A673 (cell line): Measurements from ENCODE around the gene ADAM30. TPM values are rescaled to one million over a fixed set of nuclear protein-coding genes. Genes with fewer than 3 reads are reported as not detected.

Experiments used
- BruUV-seq: library from RNA; stranded (reverse); fragments of 400-500 nt; replicated peaks from 2 replicates; lab custom pipeline; 2021; lab: Mats Ljungman, UMichigan
- CTCF ChIA-PET: fragments of 300-600 bp; sonication (Branson Sonifier 250); formaldehyde crosslinking; loops from one replicate; lab custom pipeline; 2022; ENCODE audit warnings: antibody characterized with exemption; lab: Charles Lee
- POLR2A ChIA-PET: fragments of 300-600 bp; sonication (Branson Sonifier 250); formaldehyde crosslinking; loops from one replicate; lab custom pipeline; 2022; ENCODE audit warnings: antibody characterized with exemption; ENCODE audit not compliant: low non-redundant PET; lab: Charles Lee
- DNase-seq: peaks from one replicate; pipeline ENCODE4 v3.0.0-alpha.2; 2015; ENCODE audit warnings: low spot score
- H3K27ac ChIP-seq: fragments of 200-600 bp; sonication (generic); 2 replicates; pipeline ENCODE4 v1.5.1; 2016; ENCODE audit warnings: mixed run types, low read depth, mild to moderate bottlenecking, mixed read lengths, antibody characterized with exemption, low read length; ENCODE audit not compliant: poor library complexity, severe bottlenecking
- H3K27me3 ChIP-seq: fragments of 200-600 bp; sonication (generic); replicated peaks from 2 replicates; pipeline ENCODE4 v1.6.1; 2017; ENCODE audit warnings: mixed run types, low read depth, mild to moderate bottlenecking, mixed read lengths, antibody characterized with exemption, low read length; ENCODE audit not compliant: insufficient read depth, poor library complexity
- H3K36me3 ChIP-seq: fragments of 200-600 bp; sonication (generic); 2 replicates; pipeline ENCODE4 v1.6.1; 2016; ENCODE audit warnings: mixed run types, mild to moderate bottlenecking, mixed read lengths, antibody characterized with exemption, low read length; ENCODE audit not compliant: insufficient read depth, poor library complexity, severe bottlenecking
- H3K4me1 ChIP-seq: fragments of 200-600 bp; sonication (generic); 2 replicates; pipeline ENCODE4 v1.6.1; 2017; ENCODE audit warnings: mixed run types, mild to moderate bottlenecking, mixed read lengths, antibody characterized with exemption, low read length; ENCODE audit not compliant: insufficient read depth, poor library complexity, severe bottlenecking
- H3K4me3 ChIP-seq: fragments of 200-600 bp; sonication (generic); 2 replicates; pipeline ENCODE4 v1.5.1; 2016; ENCODE audit warnings: low read depth, mixed run types, mild to moderate bottlenecking, mixed read lengths, low read length; ENCODE audit not compliant: poor library complexity, severe bottlenecking
- H3K9me3 ChIP-seq: fragments of 200-600 bp; sonication (generic); 2 replicates; pipeline ENCODE4 v1.6.1; 2016; ENCODE audit warnings: mixed run types, low read depth, mild to moderate bottlenecking, mixed read lengths, antibody characterized with exemption, low read length; ENCODE audit not compliant: poor library complexity, severe bottlenecking
- EZH2 ChIP-seq: fragments of 200-600 bp; sonication (generic); IDR thresholded peaks from 2 replicates; pipeline ENCODE4 v1.6.1; 2017; ENCODE audit warnings: borderline replicate concordance, low read depth, mild to moderate bottlenecking, mixed read lengths, antibody characterized with exemption, low read length; ENCODE audit not compliant: poor library complexity, severe bottlenecking
- intact Hi-C: fragments of 100-400 bp; cut with micrococcal nuclease; formaldehyde crosslinking; loops from one replicate; pipeline ENCODE4 v1.10.0; 2022; ENCODE audit not compliant: unreplicated experiment
- total RNA-seq: library from RNA; stranded (reverse); gene quantifications from 2 replicates; pipeline ENCODE4 v1.2.3, GENCODE V29; 2021
- TF ChIP-seq, protein P1 (sequence below): fragments of 300-800, 200-600 bp; sonication (generic); conservative IDR thresholded peaks from 2 replicates; pipeline ENCODE4 v1.5.1; 2017; ENCODE audit warnings: low read depth, mild to moderate bottlenecking, antibody characterized with exemption, low read length, moderate library complexity, mixed read lengths

ADAM30 gene
- total RNA-seq, 1 experiment from 2014 or later = not detected

DNA sequence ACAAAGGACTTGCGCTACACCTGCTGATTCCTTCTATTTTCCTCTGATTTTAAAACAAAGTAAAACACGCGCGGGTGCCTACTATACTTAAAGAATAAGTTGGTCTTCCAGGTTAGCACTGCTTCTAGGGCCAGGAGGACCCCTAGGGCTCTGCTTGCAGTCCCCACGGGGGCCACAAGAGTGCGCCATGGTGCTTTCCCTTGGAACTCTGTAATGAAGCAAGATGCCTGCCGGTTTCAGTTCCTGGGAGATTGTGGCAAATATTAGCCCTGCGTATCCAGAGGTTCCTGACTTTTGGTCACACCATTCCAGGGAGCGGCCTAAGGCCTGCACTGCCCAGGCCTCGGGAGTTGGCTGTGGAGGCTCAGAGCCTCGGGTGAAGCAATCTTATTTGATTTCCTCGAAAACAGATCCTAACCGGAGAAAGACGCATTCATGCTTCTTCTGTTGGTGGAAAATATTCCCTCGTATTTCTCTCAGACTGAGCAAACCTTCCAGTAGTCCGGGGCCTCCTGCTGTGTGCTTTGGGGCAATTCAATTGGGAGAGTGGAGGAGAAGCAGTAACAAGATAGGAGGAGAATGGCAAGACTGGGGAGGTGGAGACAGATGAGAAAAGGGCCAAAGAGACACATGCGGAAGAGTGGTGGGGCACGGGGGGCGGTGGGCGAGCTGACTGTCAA, 25.3 kb downstream of the ADAM30 start:
- Histone ChIP-seq H3K4me3 (peak overlapping the region; percentile 26), H3K4me1 (no peaks in the 10 kb centered on the region), H3K9me3 (no peaks in the 10 kb centered on the region), H3K27ac (peak overlapping the region; percentile 10), H3K27me3 (no peaks in the 10 kb centered on the region), H3K36me3 (no peaks in the 10 kb centered on the region)
- ChIA-PET POLR2A (no interaction called here), CTCF (interaction anchor here (1.2 kb wide), 1 partner anchor 44 kb away, joined by 3 read pairs; no protein-coding TSS in a partner anchor)
- TF ChIP-seq, protein P1, sequence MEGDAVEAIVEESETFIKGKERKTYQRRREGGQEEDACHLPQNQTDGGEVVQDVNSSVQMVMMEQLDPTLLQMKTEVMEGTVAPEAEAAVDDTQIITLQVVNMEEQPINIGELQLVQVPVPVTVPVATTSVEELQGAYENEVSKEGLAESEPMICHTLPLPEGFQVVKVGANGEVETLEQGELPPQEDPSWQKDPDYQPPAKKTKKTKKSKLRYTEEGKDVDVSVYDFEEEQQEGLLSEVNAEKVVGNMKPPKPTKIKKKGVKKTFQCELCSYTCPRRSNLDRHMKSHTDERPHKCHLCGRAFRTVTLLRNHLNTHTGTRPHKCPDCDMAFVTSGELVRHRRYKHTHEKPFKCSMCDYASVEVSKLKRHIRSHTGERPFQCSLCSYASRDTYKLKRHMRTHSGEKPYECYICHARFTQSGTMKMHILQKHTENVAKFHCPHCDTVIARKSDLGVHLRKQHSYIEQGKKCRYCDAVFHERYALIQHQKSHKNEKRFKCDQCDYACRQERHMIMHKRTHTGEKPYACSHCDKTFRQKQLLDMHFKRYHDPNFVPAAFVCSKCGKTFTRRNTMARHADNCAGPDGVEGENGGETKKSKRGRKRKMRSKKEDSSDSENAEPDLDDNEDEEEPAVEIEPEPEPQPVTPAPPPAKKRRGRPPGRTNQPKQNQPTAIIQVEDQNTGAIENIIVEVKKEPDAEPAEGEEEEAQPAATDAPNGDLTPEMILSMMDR = peak; percentile 97
- TF ChIP-seq EZH2 = no peak
- no TSS peak for BruUV-seq
- intact Hi-C loops = loop anchor here (5.0 kb wide), 2 partner anchors 129 to 276 kb away; no protein-coding TSS in a partner anchor
- DNase-seq = peak; percentile 88

DNA sequence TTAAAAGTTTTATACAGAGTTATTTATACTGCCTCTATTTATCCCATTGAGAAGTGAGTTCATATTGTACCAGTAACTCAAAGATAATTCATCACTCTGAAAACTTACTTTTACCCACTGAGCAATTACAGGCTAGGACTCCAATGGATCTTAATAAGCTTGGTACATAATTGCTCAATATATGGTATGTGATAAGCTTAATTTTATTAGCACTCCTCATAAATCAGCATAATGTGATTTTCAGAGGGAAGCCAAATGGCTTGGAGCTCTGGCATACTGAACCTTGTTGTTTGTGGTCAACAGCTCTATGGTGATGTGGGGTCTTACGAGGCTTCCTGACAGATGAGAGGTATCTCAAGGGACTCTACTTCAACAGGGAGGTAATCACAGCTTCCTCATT, 26.3 kb downstream of the ADAM30 start:
- ChIA-PET CTCF (interaction anchor here (1.2 kb wide), 1 partner anchor 43 kb away, joined by 3 read pairs; no protein-coding TSS in a partner anchor), POLR2A (no interaction called here)
- TF ChIP-seq EZH2 = no peak
- TF ChIP-seq, protein P1 = no peak
- no peak overlapping the region for H3K27ac ChIP-seq
- intact Hi-C loops = loop anchor here (5.0 kb wide), 2 partner anchors 128 to 277 kb away; no protein-coding TSS in a partner anchor
- H3K27me3 ChIP-seq = no peaks in the 10 kb centered on the region
- no peaks in the 10 kb centered on the region for H3K9me3 ChIP-seq
- H3K4me3 ChIP-seq = no peak overlapping the region
- no peaks in the 10 kb centered on the region for H3K36me3 ChIP-seq
- no peak for DNase-seq
- no peaks in the 10 kb centered on the region for H3K4me1 ChIP-seq
- BruUV-seq = no TSS peak

DNA sequence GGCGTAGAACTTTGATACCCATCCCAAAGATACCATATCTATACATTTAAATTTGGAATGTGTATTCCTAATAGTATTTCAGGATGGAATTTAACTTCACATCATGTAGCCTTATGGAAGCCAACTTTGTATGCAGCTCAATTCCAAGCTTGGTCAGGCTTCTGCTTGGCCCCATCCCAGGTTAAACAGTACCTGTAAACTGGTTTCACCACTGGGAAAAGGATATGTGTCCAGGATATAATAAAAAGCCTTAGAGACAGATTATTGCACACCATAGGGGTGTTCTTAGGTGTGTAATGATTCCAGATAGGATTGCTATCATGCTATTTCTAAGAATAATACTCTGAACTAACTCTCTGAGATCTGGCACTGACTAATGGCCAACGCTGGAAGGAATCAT, 28.1 kb downstream of the ADAM30 start:
- Histone ChIP-seq H3K27ac (no peak overlapping the region), H3K36me3 (no peaks in the 10 kb centered on the region), H3K4me3 (no peak overlapping the region), H3K27me3 (peaks cover 5% of the 10 kb centered on the region), H3K4me1 (no peaks in the 10 kb centered on the region), H3K9me3 (no peaks in the 10 kb centered on the region)
- ChIA-PET POLR2A (no interaction called here), CTCF (no interaction called here)
- no peak for TF ChIP-seq EZH2
- TF ChIP-seq, protein P1 = no peak
- intact Hi-C loops = no loop called here
- no TSS peak for BruUV-seq
- no peak for DNase-seq
